Putamen (tissue), 1 donor: ENCODE measurements around the gene SP2.

Experiments
- DNase-seq: peaks from one replicate; pipeline ENCODE4 v3.0.0-alpha.2; 2016; ENCODE audit warnings: low spot score

SP2 gene

DNA sequence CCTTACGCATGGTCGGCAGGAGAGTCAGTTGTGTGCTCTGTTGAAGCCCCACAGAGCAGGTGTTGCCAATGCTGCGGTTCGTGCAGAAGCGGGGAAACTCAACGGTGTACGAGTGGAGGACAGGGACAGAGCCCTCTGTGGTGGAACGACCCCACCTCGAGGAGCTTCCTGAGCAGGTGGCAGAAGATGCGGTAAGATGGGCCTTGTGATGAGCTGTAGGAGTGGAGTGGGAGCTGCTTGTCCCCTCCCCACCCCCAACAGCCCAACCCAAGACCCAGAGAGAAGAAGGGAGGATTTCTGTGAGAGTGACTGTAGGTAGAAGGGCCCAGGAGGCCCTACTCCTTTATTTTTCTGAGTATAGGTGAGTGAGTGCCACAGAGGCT is 79.8 kb downstream of the SP2 start:
- no peak for DNase-seq

DNA sequence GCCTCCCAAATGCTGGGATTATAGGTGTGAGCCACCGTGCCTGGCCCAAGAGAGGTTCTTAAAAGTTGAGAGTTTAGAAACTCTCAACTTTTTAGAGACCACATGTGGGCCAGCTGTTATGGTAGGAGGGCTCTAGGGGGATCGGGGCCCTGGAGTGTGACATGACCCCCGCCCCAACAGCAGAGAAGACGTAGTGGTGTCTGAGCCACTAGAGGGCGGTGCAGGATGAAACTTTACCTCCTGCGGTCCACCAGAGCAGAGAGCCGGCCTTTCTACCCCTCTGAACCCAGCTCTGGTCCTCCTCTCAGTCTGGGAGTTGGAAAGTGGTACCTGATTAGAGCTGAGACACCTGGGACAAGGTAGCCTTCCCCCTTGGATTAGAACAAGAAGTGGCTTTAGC is 82.3 kb downstream of the SP2 start:
- no peak for DNase-seq
